NT2/D1 (cell line): ENCODE results near the gene PHKA1.

Experiments
- SUZ12 ChIP-seq: IDR thresholded peaks from 2 replicates; pipeline ENCODE4 v1.6.1; 2011; ENCODE audit not compliant: insufficient read length, insufficient read depth; ENCODE audit errors: extremely low read depth
- YY1 ChIP-seq: IDR thresholded peaks from 2 replicates; pipeline ENCODE4 v1.6.1; 2011; ENCODE audit not compliant: insufficient read length, insufficient read depth
- ZNF274 ChIP-seq: IDR thresholded peaks from 2 replicates; pipeline ENCODE4 v1.6.1; 2011; ENCODE audit warnings: mild to moderate bottlenecking, low read depth, low read length

- TF ChIP-seq YY1, result no peak
- no peak for TF ChIP-seq ZNF274
- no peak for TF ChIP-seq SUZ12
Observed at GRCh38 chrX:72539822-72540221, 174.3 kb downstream of the PHKA1 start.
